Measurements from ENCODE around the gene MAPKAPK3. TPM values are rescaled to one million over a fixed set of nuclear protein-coding genes. Genes with fewer than 3 reads are reported as not detected.

The MAPKAPK3 gene
- total RNA-seq, 1 donor from 2014 or later = 40.3 TPM

DNA sequence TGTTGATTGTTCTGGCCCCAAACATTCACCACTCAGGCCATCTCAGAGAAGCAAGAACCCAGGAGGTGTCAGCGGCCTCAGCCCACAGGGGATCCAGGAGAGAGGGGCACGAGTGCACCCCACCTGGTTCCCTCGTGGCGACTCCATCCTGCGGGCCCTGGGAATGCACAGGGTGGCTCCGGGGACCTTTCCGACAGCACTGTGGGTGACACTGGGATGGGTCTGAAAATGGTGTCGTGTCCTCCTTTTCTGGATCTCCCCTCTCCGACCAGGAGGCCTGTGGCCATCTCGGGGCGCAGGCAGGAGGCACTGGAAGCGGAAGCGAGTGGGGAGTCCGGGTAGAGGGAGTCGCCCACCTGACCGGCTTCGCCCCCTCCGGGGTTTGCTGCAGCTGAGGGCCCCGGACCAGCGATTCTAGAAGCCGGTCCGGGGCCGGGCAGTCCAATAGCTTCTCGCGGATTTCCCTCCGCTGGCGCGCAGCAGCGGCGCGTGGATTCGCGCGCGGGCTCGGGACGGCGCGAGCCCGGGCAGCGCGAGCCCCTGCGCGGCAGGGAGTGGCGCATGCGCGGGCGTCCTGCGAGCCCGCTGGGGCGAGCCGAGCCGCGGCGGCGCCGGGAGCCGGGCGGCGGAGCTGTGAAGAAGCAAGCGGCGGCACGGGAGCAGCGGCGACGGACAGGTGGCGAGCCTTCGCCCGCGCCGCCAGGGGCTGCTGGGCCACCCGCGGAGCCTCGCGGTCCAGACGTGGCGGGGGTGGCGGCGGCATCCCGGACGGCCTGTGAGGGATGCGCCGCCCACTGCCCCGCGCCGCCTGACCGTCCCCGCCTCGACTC, 57.6 kb downstream of the MAPKAPK3 start, which contains the start of gene DOCK3:
Gene DOCK3, plus strand, starts transcription at position 579 of the 830 bp plus-strand sequence. CDS start 337 bp downstream, outside the sequence.
- H3K4me1 Mint-ChIP-seq (ENCODE audit: unreplicated experiment) = peaks cover 9% of the 10 kb centered on the region
- no peaks in the 10 kb centered on the region for H3K36me3 Mint-ChIP-seq
- peak within 1 kb of the TSS; percentile 72 for H3K27ac Mint-ChIP-seq
- peak within 1 kb of the TSS; percentile 86 for H3K4me3 Mint-ChIP-seq
- TF ChIP-seq, protein P1, sequence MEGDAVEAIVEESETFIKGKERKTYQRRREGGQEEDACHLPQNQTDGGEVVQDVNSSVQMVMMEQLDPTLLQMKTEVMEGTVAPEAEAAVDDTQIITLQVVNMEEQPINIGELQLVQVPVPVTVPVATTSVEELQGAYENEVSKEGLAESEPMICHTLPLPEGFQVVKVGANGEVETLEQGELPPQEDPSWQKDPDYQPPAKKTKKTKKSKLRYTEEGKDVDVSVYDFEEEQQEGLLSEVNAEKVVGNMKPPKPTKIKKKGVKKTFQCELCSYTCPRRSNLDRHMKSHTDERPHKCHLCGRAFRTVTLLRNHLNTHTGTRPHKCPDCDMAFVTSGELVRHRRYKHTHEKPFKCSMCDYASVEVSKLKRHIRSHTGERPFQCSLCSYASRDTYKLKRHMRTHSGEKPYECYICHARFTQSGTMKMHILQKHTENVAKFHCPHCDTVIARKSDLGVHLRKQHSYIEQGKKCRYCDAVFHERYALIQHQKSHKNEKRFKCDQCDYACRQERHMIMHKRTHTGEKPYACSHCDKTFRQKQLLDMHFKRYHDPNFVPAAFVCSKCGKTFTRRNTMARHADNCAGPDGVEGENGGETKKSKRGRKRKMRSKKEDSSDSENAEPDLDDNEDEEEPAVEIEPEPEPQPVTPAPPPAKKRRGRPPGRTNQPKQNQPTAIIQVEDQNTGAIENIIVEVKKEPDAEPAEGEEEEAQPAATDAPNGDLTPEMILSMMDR (conservative IDR thresholded peaks at IDR 0.05) = no peak
- peak; percentile 77 for DNase-seq (ENCODE audit: extremely low spot score, unreplicated experiment)
- peaks cover 72% of the 10 kb centered on the region for H3K27me3 Mint-ChIP-seq
- H3K9me3 Mint-ChIP-seq = no peaks in the 10 kb centered on the region

DNA sequence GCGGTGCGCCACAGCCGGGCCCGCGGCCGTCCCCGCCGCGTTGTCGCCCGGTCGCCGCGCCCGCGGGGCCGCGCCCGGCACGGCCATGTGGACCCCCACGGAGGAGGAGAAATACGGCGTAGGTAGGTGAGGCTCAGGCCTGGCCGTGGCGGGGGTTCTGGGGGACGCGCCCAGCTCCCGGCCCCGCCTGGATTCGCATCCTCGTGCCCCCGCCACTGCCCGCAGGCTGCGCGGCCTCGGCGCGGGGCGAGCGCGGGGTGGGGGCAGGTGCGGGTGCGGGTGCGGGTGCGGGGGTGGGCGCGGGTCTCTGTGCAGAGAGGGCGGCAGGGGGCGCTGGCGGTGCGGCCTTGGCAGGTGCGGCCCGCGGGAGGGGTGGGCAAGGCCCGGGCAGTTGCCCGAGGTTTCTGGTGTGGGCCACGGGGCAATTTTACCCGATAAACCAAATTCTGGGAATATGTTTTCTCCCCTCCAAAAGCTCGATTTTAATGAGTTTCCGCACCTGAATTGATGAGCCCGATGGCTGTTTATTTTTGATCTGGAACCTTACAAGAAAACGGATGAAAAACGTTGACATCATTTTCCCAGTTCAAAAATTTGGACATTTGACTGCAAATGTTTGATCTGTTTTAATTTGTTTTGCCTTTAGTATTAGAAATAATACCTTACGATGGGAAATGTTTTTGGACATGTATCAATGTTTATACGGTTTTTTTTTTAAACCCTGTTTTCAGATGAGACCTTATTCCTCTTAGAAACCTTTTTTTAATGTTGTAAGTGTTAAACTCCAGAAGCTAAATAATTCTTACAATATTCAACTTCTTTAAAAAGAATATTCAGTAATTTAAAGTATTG, 58.5 kb downstream of the MAPKAPK3 start:
- peaks cover 72% of the 10 kb centered on the region for H3K27me3 Mint-ChIP-seq
- H3K4me3 Mint-ChIP-seq = peak overlapping the region; percentile 85
- H3K4me1 Mint-ChIP-seq (ENCODE audit: unreplicated experiment) = peaks cover 9% of the 10 kb centered on the region
- no peaks in the 10 kb centered on the region for H3K36me3 Mint-ChIP-seq
- peak; percentile 78 for DNase-seq (ENCODE audit: extremely low spot score, unreplicated experiment)
- no peak overlapping the region for H3K27ac Mint-ChIP-seq
- TF ChIP-seq, protein P1 (conservative IDR thresholded peaks at IDR 0.05) = peak; percentile 77
- H3K9me3 Mint-ChIP-seq = no peaks in the 10 kb centered on the region

DNA sequence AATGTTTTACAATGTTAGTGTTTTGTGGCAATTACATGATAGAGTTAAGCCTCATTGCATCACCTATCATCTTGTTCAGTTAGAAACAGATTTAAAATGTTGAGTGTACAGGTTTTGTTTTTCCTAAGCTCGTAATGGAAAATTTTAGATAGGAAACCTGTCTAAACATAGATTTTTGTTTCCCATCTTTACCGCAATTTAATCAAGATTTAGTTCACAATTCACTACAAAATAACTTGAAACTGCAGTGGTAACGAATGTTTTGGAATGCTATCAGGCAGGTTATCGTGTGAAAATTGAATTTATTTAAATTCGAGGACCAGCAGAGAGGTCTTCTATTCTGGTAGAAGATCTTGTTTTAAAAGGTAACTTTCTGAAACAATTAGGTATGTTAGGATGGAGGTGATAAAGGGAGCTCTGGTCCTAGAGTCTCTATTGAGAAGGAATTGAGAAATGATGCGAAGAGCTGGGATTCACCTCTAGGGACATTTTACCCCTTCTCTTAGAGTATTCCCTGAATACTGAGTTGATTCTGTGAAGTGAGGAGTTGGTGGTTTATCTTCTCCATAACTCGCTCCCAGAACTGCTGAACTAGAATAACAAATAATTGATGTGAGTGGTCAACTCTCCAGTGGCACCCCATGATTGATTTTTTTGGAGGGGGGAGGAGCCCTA, 59.2 kb downstream of the MAPKAPK3 start:
- H3K27ac Mint-ChIP-seq = no peak overlapping the region
- TF ChIP-seq, protein P1 (conservative IDR thresholded peaks at IDR 0.05) = peak; percentile 17
- peaks cover 65% of the 10 kb centered on the region for H3K27me3 Mint-ChIP-seq
- no peaks in the 10 kb centered on the region for H3K36me3 Mint-ChIP-seq
- H3K4me3 Mint-ChIP-seq = peak overlapping the region; percentile 85
- DNase-seq (ENCODE audit: extremely low spot score, unreplicated experiment) = no peak
- H3K9me3 Mint-ChIP-seq = no peaks in the 10 kb centered on the region
- H3K4me1 Mint-ChIP-seq (ENCODE audit: unreplicated experiment) = peaks cover 9% of the 10 kb centered on the region

DNA sequence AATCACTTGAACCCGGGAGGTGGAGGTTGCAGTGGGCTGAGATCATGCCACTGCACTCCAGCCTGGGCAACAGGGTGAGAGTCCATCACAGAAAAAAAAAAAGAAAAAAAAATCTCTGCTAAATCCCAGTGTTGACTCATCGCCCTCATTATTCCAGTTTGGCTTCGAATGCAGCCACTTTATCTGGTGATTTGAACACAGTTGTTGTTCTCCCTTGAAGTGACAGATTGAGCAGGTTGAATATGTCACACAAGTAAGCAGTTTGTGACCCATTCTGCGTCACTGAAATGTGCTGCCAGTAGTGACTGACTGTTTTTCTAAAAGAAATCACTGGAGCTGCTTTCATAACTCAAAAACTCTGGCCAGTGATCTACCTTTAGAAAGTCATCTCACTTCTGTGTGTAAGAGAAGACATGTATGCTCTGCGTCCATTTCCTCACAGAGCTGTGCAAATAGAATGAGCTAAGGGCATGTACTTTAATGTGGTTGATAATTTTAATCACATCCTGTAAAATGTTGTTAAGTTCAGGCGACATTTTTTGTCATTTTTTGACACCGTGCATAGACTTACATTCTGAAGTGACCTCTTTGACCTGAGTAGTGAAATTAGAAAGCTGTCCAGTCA, 70.3 kb downstream of the MAPKAPK3 start:
- H3K27ac Mint-ChIP-seq = no peak overlapping the region
- H3K4me1 Mint-ChIP-seq (ENCODE audit: unreplicated experiment) = no peaks in the 10 kb centered on the region
- no peak for DNase-seq (ENCODE audit: extremely low spot score, unreplicated experiment)

More for the DNA sequence above, 70.3 kb downstream of the MAPKAPK3 start:
- TF ChIP-seq, protein P1 (conservative IDR thresholded peaks at IDR 0.05) = no peak
- Mint-ChIP-seq H3K36me3 (peaks cover 4% of the 10 kb centered on the region), H3K9me3 (peaks cover 4% of the 10 kb centered on the region), H3K4me3 (no peak overlapping the region), H3K27me3 (peaks cover 4% of the 10 kb centered on the region)

Data from type B pancreatic cell (in vitro differentiated cells).